Astrocyte (in vitro differentiated cells and primary cell): Measurements from ENCODE around the gene LRCH1. TPM values are rescaled to one million over a fixed set of nuclear protein-coding genes. Genes with fewer than 3 reads are reported as not detected.

Experiments
- DNase-seq: peaks from one replicate; pipeline ENCODE4 v3.0.0-alpha.2; 2010; ENCODE audit warnings: low read depth
- FAIRE-seq: peaks from 2 replicates; lab custom pipeline; 2011; peaks lifted over from hg19 to GRCh38; lab: Jason Lieb, UNC
- H2AFZ ChIP-seq: 2 replicates; pipeline ENCODE4 v1.6.0; 2012; ENCODE audit warnings: low read depth, low read length, inconsistent platforms
- H3K27ac ChIP-seq: 2 replicates; pipeline ENCODE4 v1.5.1; 2011; ENCODE audit warnings: low read depth, low read length, inconsistent platforms
- H3K27me3 ChIP-seq: 2 replicates; pipeline ENCODE4 v1.6.0; 2011; ENCODE audit warnings: low read length, inconsistent platforms; ENCODE audit not compliant: insufficient read depth
- H3K36me3 ChIP-seq: 2 replicates; pipeline ENCODE4 v1.5.1; 2011; ENCODE audit warnings: low read length, inconsistent platforms; ENCODE audit not compliant: insufficient read depth
- H3K4me1 ChIP-seq: 2 replicates; pipeline ENCODE4 v1.5.1; 2011; ENCODE audit warnings: low read length, inconsistent platforms; ENCODE audit not compliant: insufficient read depth
- H3K4me2 ChIP-seq: 2 replicates; pipeline ENCODE4 v1.6.0; 2012; ENCODE audit warnings: low read length, inconsistent platforms
- H3K4me3 ChIP-seq: 2 replicates; pipeline ENCODE4 v1.5.1; 2011; ENCODE audit warnings: low read depth, mild to moderate bottlenecking, low read length, inconsistent platforms; ENCODE audit not compliant: insufficient read depth
- H3K79me2 ChIP-seq: 2 replicates; pipeline ENCODE4 v1.6.0; 2012; ENCODE audit warnings: mild to moderate bottlenecking, low read length, inconsistent platforms; ENCODE audit not compliant: insufficient read depth
- H3K9ac ChIP-seq: 2 replicates; pipeline ENCODE4 v1.6.0; 2012; ENCODE audit warnings: mild to moderate bottlenecking, low read length, inconsistent platforms
- H3K9me3 ChIP-seq: 2 replicates; pipeline ENCODE4 v1.5.1; 2012; ENCODE audit warnings: low read depth, mild to moderate bottlenecking, low read length, inconsistent platforms; ENCODE audit not compliant: insufficient read depth
- H4K20me1 ChIP-seq: 2 replicates; pipeline ENCODE4 v1.6.0; 2012; ENCODE audit warnings: low read length, inconsistent platforms; ENCODE audit not compliant: insufficient read depth
- H3K27ac Mint-ChIP-seq: one replicate; pipeline ENCODE4 v1.8.0; 2021; ENCODE audit warnings: mild to moderate bottlenecking, mixed read lengths; ENCODE audit not compliant: unreplicated experiment
- H3K27me3 Mint-ChIP-seq: one replicate; pipeline ENCODE4 v1.8.0; 2021; ENCODE audit warnings: low read depth, mixed read lengths; ENCODE audit not compliant: unreplicated experiment
- H3K36me3 Mint-ChIP-seq: one replicate; pipeline ENCODE4 v1.8.0; 2021; ENCODE audit warnings: low read depth, mixed read lengths; ENCODE audit not compliant: unreplicated experiment
- H3K4me1 Mint-ChIP-seq: one replicate; pipeline ENCODE4 v1.8.0; 2021; ENCODE audit warnings: low read depth, mixed read lengths; ENCODE audit not compliant: unreplicated experiment
- H3K4me3 Mint-ChIP-seq: one replicate; pipeline ENCODE4 v1.8.0; 2021; ENCODE audit warnings: mild to moderate bottlenecking, moderate library complexity, mixed read lengths; ENCODE audit not compliant: unreplicated experiment
- H3K9me3 Mint-ChIP-seq: one replicate; pipeline ENCODE4 v1.8.0; 2021; ENCODE audit warnings: mild to moderate bottlenecking, mixed read lengths; ENCODE audit not compliant: unreplicated experiment
- CTCF ChIP-seq: IDR thresholded peaks from 2 replicates; pipeline ENCODE4 v1.5.1; 2011; ENCODE audit warnings: low read depth, mild to moderate bottlenecking, inconsistent platforms, low read length, moderate library complexity; ENCODE audit not compliant: insufficient read depth
- EZH2 ChIP-seq: IDR thresholded peaks from 2 replicates; pipeline ENCODE4 v1.6.1; 2012; ENCODE audit warnings: mild to moderate bottlenecking, low read length, inconsistent platforms; ENCODE audit not compliant: insufficient read depth
- total RNA-seq: library from RNA; stranded (reverse); gene quantifications from 2 replicates; pipeline ENCODE4 v1.2.1, GENCODE V29; 2021

LRCH1 gene
- total RNA-seq, 1 donor from 2014 or later: 17.7 TPM

GRCh38 chr13:46659413-46660065 lies 106.6 kb downstream of the LRCH1 start:
- H3K27me3 ChIP-seq: no peaks in the 10 kb centered on the region
- no peak for TF ChIP-seq CTCF
- no peak for TF ChIP-seq EZH2
- H3K4me3 ChIP-seq: no peak overlapping the region
- Mint-ChIP-seq H3K4me1 (peaks cover 26% of the 10 kb centered on the region), H3K36me3 (peaks cover 2% of the 10 kb centered on the region), H3K27ac (no peak overlapping the region), H3K27me3 (no peaks in the 10 kb centered on the region), H3K4me3 (no peak overlapping the region), H3K9me3 (no peaks in the 10 kb centered on the region)
- H3K4me1 ChIP-seq: peaks cover 7% of the 10 kb centered on the region
- no peaks in the 10 kb centered on the region for H3K36me3 ChIP-seq
- no peak overlapping the region for H3K9ac ChIP-seq
- H3K4me2 ChIP-seq: no peak overlapping the region
- peaks cover 9% of the 10 kb centered on the region for H4K20me1 ChIP-seq
- DNase-seq (no peak), FAIRE-seq (no peak)
- H2AFZ ChIP-seq: no peak overlapping the region
- H3K27ac ChIP-seq: no peak overlapping the region
- H3K79me2 ChIP-seq: peaks cover 25% of the 10 kb centered on the region
- H3K9me3 ChIP-seq: no peaks in the 10 kb centered on the region

- Histone ChIP-seq H3K4me1 (peaks cover 7% of the 10 kb centered on the region), H3K9me3 (no peaks in the 10 kb centered on the region), H3K27me3 (no peaks in the 10 kb centered on the region), H3K4me2 (no peak overlapping the region), H3K79me2 (peaks cover 27% of the 10 kb centered on the region), H4K20me1 (peaks cover 10% of the 10 kb centered on the region), H3K9ac (no peak overlapping the region), H3K36me3 (no peaks in the 10 kb centered on the region), H3K27ac (no peak overlapping the region), H2AFZ (no peak overlapping the region), H3K4me3 (no peak overlapping the region)
- FAIRE-seq: no peak
- H3K9me3 Mint-ChIP-seq: no peaks in the 10 kb centered on the region
- H3K4me1 Mint-ChIP-seq: peaks cover 27% of the 10 kb centered on the region
- TF ChIP-seq CTCF (no peak), EZH2 (no peak)
- no peaks in the 10 kb centered on the region for H3K27me3 Mint-ChIP-seq
- H3K4me3 Mint-ChIP-seq: no peak overlapping the region
- H3K27ac Mint-ChIP-seq: no peak overlapping the region
- peaks cover 2% of the 10 kb centered on the region for H3K36me3 Mint-ChIP-seq
- no peak for DNase-seq
Measured at GRCh38 chr13:46660416-46660815, 107.4 kb downstream of the LRCH1 start.

GRCh38 chr13:46660857-46661256 lies 107.9 kb downstream of the LRCH1 start:
- Histone ChIP-seq H2AFZ (no peak overlapping the region), H3K4me1 (peaks cover 2% of the 10 kb centered on the region), H3K4me3 (no peak overlapping the region), H3K79me2 (peaks cover 27% of the 10 kb centered on the region), H3K9me3 (no peaks in the 10 kb centered on the region), H4K20me1 (peaks cover 13% of the 10 kb centered on the region), H3K36me3 (no peaks in the 10 kb centered on the region), H3K4me2 (no peak overlapping the region), H3K27ac (no peak overlapping the region), H3K27me3 (no peaks in the 10 kb centered on the region), H3K9ac (no peak overlapping the region)
- FAIRE-seq: no peak
- DNase-seq: no peak
- no peak for TF ChIP-seq CTCF
- no peak for TF ChIP-seq EZH2
- Mint-ChIP-seq H3K9me3 (no peaks in the 10 kb centered on the region), H3K27ac (no peak overlapping the region), H3K4me3 (no peak overlapping the region), H3K36me3 (peaks cover 2% of the 10 kb centered on the region), H3K4me1 (peaks cover 27% of the 10 kb centered on the region), H3K27me3 (no peaks in the 10 kb centered on the region)
